TTC549 (cell line): Measurements from ENCODE around the gene ENTPD3.

Experiments
- FAIRE-seq: peaks from 2 replicates; lab custom pipeline; 2012; peaks lifted over from hg19 to GRCh38; lab: Jason Lieb, UNC

ENTPD3 gene

DNA sequence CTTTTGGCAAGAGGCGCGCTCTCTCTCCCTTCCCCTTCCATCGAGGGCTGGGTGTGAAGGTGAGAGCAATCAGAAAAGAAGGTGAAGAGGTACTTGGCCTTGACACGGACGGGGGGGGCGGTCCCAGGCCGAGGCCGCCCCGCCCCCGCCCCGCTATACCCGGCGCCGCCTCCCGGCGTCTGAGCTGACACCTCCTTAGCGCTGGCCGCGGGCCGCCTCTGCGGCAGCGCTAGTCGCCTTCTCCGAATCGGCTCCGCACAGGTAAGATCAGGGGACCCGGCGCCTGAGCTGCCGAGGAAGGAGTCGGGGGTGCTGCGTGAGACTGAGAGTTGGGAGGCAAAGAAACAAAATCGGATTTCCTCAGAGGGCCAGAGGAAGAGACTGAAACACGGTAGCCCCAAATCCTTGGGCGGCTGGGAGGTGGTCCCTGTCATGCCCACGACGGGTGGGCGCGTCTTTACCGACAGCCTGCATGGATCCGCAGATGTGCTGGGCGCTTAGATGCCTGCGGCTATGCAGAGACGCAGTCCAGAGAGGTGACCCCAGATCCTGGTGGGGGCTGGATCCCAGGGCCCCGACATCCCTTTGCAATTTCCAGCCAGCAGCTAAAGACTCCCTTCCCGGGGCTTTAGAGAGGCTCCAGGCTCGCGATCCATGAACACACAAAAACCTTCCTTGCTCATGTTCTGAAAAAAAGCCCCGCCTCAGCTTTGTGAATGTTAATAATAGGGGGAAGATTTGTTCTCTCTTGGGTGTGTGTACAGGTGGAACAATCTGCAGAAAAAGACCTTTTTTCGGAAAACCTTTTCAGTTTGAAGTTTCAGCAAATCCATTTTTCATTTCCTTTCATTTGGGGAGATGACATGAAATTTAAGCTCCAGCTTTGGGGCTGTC, at the start of gene ENTPD3:
TSS of gene ENTPD3 (plus strand) at position 184 of the 894 bp plus-strand sequence. CDS start 874 bp downstream, outside the sequence.
- FAIRE-seq: no peak

- FAIRE-seq: no peak
Measured at GRCh38 chr3:40339871-40340270, 47.1 kb upstream of the ENTPD3 start.

DNA sequence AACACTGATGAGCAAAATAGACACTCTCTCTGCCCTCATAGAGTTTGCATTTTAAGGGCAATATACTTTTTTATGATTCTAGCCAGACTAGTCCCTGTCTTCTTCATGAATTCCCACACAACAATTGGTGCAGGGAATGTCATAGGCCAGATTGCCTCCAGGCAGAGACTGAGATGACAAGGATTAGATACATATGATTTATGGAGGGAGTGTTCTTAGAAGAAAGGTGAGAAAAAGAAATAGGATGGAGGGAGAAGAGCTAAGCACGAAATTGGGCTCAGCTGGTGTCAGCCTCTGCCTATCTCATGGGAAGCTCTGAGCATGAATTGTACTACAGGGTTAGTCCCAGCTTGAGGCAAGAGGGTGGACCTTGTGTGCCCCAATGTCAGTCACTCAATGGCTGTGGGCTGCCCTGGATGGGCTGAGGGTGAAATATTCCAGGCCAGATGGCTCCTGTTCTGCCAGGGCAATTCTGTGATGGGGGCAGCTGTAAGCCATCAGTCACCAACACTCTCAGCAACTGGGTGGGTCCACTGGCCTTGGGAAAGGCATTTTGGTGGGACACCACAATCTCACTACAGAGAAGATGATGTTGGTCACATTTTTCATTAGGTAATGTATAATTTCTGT, 46.3 kb upstream of the ENTPD3 start:
- FAIRE-seq: no peak

DNA sequence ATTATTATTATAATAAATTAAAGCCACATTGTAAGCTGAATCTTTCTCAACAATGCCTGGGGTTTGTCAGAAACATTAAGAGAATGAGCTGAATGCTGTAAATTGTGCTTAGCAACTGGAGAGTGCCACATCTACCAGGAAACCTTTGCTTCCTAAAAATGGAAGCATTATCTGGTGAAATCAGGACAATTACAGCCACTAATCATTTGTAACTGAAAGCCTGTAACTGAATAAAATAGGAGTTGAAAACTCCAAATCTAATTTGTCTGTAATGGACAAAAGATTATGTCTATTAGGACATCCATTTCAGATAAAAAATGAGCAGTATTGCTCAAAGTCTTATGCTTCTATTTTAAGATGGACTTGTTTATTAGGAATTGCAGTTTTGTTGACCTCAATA, 45.3 kb upstream of the ENTPD3 start:
- FAIRE-seq: no peak

GRCh38 chr3:40350529-40350928, 36.5 kb upstream of the ENTPD3 start:
- FAIRE-seq: no peak

DNA sequence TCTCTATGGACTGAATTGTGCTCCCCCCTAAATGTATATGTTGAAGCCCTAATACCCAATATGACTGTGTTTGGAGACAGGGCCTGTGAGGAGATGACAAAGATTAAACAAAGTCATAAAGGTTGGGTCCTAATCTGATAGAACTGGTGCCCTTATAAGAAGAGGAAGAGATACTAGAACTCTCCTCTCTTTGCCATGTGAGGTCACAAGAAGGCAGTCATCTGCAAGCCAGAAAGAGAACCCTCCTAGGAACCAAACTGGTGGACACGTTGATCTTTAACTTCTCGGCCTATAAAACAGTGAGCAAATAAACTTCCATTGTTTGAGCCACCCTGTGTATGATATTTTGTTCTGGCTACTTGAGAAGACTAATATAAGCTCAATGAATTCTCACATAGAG, 31.6 kb upstream of the ENTPD3 start:
- FAIRE-seq: no peak

GRCh38 chr3:40358454-40358853, 28.5 kb upstream of the ENTPD3 start:
- FAIRE-seq: no peak

- no peak for FAIRE-seq
Measured at GRCh38 chr3:40363674-40364073, 23.3 kb upstream of the ENTPD3 start.

DNA sequence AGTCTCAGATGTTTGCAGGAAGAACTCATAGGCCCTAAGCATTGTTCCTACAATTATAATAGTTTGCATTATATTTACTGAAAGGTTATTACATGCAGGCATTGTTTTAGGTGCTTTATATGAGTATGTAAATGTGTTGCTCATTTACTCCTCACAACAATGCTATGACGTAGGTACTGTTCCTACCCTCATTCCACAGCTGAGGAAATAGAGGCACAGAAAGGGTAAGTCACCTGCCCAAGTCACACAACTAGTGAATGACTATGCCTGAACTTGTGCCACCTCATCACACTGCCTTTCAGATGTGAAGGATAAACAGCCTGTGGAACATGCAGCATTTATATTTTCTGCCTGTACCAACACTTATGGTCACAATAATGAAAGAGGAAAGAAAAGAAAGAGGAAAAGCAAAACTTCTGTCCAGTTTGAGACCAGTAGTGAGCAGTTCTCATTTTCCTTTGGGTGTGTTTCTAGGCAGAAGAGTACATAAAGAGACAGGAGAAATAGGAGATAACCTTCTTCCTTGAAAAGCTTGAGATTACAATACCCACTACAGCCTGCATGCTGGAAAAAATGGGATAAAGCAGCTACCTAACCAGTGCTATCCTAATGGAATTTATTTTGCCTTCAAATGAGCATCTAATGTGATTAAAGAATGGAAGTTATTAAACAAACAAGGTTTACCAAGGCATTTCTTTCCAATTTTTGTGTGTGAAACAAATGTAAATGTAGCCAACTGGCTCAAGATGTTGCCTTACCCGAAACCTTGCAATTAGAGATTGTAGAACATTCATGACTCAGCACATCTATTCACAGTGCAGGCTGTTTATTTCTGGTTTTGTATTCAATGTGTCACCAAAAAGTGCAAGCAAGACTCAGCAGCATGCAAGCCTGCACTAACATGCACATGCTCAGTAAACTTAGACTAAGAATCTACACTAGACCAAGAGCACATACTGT, 20.5 kb upstream of the ENTPD3 start:
- FAIRE-seq: no peak

DNA sequence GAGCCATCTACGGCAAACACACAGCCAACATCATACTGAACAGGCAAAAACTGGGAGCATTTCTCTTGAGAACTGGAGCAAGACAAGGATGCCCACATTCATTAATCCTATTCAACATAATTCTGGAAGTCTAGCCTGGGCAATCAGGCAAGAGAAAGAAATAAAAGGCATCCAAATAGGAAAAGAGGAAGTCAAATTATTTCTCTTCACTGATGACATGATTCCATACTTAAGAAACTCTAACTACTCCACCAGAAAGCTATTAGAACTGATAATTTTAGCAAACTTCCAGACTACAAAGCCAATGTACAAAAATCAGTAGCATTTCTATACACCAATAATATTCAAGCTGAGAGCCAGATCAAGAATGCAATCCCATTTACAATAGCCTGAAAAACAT, 17.3 kb upstream of the ENTPD3 start:
- FAIRE-seq: no peak

DNA sequence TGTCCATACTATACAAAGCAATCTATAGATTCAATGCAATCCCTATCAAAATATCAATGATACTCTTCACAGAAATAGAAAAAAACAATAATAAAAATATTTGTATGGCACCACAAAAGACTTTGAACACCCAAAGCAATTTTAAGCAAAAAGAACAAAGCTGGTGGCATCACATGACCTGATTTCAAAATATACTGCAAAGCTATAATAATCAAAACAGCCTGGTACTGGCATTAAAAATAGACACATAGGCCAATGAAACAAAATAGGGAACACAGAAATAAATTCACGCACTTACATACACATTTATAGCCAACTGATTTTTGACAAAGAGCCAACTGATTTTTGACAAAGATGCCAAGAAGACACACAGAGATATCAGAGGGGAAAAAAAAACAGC, 9.2 kb upstream of the ENTPD3 start:
- no peak for FAIRE-seq

- no peak for FAIRE-seq
Measured at GRCh38 chr3:40379674-40380306, 7.2 kb upstream of the ENTPD3 start.

DNA sequence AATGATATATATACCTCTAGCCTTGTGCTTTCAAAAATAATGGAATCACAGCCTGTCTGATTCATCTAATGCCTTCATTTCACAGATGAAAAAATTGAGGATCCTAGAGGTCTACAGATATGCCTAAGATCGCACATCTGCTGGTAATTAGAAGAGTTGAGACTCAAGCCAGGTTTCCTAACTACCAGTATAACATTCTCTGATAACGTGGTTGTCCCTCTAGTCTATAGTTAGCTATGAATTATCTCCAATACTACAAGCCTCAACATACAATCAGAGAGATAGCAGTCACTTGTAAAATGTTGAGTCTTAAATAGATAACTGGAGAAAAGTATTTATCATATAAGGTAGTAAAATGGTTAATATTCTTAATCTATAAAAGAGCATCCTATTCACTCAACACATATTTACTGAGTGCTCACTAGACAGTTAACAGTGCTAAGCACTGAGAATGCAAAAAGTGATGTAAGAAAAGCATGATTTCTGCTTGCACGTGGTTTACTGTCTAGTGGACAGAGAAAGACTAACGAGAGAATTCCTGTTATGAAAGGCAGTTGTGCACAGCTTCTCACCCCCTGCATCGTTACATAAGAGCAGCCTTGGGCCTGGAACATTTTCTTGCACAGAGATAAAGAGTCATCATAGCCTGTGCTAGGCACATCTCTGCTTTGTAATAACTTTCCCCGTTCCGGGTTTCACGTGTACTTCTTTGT, 4.9 kb upstream of the ENTPD3 start:
- FAIRE-seq: no peak

GRCh38 chr3:40382617-40382979, 4.4 kb upstream of the ENTPD3 start:
- FAIRE-seq: no peak

DNA sequence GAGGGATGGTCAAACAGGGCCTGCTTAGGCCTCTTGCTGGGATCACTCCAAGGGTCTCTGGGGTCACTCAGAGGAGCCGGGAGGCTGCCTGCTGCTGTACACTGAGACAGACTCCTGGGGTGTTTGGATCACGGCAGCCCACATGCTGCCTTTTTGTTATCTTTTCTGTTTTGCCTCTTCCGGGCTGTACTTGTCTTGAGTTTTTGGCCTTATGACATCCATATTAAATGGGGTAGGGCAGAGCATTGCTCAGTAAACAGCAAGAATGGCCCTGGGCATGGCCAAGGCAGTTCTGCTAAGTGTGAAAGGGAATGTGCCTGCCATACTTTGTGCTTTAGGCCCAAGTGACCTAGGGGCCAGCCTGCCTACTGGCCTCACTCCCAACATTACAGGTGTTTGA, 771 bp upstream of the ENTPD3 start:
- no peak for FAIRE-seq

DNA sequence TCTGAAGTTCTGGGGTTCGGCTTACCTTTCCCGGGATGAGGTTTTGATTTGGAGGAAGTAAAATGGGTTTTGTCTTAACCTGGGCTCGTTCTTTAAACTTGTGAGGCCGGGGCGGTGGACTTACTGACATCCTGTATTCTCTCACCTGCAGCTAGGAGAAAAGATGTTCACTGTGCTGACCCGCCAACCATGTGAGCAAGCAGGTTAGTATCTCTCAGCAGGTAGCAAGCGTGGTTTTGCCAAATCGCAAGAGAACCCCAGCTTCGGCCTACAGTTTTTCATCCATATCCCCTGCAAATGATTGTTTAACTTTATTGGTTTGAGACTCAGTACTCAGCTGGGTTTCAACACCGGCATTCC, 891 bp downstream of the ENTPD3 start:
- FAIRE-seq: no peak

DNA sequence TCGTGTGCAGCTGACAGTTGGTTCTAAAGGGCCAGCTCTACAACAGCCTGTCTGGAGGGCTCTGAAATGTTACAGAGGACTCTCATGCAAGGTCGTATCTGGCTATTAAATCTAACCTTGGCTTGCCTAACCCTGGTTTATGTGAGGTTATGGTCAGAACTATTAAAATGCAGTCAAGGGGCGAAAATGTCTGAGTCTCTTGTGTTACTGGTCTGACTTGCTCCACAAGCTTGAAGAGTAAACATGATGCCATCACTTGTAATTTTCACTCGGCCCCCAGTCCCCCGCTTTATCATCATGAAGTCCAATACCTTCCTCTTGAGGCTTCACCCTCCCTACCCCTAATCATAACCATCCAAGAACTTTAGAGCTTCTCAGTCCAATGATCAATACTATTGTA, 9.4 kb downstream of the ENTPD3 start:
- no peak for FAIRE-seq

DNA sequence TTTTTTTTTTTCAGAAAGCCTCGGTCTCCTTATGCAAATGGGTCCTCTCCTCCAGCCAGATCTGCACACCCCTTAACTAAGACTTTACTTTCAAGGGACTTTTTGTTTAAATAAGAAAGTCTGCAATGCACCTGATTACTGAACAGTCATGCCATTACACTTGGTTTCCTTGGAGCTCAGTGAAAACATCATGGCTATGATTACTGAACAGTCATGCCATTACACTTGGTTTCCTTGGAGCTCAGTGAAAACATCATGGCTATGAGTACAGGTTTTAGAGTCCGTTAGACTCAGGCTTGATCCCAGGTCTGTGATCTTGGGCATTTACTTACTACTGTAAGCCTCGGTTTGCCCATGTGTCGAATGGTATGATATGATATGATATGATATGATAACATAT, 10.1 kb downstream of the ENTPD3 start:
- no peak for FAIRE-seq

- no peak for FAIRE-seq
Measured at GRCh38 chr3:40397912-40398311, 10.9 kb downstream of the ENTPD3 start.

DNA sequence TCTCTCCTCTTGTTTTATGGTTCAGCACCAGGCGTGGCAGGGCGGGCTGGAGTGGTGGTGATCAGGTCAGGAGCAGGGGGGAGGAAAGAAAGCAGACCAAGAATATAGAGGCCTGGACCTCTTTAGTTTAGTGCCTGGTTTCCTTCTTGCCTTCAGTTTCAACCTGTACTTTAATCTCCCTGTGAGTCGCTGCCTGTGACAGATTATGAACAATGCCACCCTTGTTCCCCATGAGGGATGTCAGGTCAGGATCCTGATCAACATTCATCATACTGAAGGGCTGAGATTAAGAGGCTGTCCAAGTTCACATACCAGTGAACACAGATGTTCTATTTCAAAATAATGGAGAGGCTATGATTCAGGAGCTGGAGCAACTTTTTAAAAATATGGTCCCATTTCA, 11.4 kb downstream of the ENTPD3 start:
- no peak for FAIRE-seq

- FAIRE-seq: no peak
Measured at GRCh38 chr3:40404591-40405198, 17.7 kb downstream of the ENTPD3 start.
